ENCODE results near the gene GTSE1.
A peak's percentile ranks its signal among the peaks of the same experiment; 100 is the strongest.

The GTSE1 gene

DNA sequence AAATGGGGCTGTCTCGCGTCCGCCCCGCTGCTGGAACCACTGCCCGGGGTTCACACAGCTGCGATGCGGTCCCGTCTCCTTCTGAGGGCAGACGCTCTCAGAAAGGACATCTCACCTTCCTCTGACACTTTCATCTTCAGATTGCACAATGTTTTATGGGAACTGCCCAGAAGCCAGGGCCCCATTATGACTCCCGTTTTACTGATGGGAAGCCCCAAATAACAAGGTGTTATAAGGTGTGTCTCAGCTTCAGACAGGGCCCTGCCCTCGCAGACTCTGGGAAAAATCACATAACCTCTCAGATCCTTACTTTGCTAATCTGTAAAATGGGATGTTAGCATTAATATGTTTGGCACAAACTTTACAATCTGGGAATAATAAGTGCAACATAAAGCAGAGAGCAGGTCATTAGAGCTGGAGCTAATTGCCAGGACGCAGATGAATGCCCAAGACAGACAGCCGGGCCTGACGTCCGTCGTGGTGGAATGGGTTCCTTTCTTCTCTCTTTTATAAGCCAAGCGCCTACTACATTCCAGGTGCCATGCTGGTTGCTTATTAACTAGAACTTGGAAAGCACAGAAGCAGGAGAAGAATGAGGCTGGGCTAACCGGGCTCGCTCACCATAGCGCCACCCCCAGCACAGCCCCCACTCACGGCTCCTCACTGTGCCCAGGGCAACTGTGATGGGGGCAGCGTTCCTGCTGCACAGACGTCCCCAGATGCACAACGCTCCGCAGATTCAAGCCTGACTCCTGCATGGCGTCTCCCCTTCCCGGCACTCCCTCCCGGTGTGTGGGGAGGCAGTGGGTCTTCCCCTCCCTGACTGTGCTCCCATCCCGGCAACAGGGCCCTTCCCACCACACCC is 82.6 kb downstream of the GTSE1 start:
- DNase-seq (ENCODE audit: low read depth, low spot score) = peak; percentile 37

- no peak for DNase-seq (ENCODE audit: low read depth, low spot score)
Measured at GRCh38 chr22:46380069-46380468, 83.4 kb downstream of the GTSE1 start.
